A549 (cell line): ENCODE data around the gene LRIF1. TPM values are rescaled to one million over a fixed set of nuclear protein-coding genes. Genes with fewer than 3 reads are reported as not detected.
A peak's percentile ranks its signal among the peaks of the same experiment; 100 is the strongest.

ENCODE experiments used
- ATAC-seq, 2 experiments: fragments of 200-7000 bp in 1 of 2; fragments of >200 bp in 1 of 2; cut with Nextera tagmentation in 1 of 2; cut with Tn5 transposase in 1 of 2; 3 replicates each; pipeline versions ENCODE4 v1.8.0 to v1.9.1; 2018 to 2020; ENCODE audit warnings: mild to moderate bottlenecking in 1 of 2, moderate library complexity in 1 of 2
- CTCF ChIA-PET: fragments of 300-600 bp; sonication (Branson Sonifier 250); formaldehyde crosslinking; extraction: SDS; loops from one replicate; lab custom pipeline; 2021; ENCODE audit warnings: antibody characterized with exemption, inconsistent platforms; lab: Yijun Ruan, JAX
- POLR2A ChIA-PET: fragments of 350-600 bp; formaldehyde crosslinking; extraction: SDS; loops from one replicate; lab custom pipeline; 2021; ENCODE audit warnings: antibody characterized with exemption, inconsistent platforms; lab: Yijun Ruan, JAX
- DNase-seq, 2 experiments: peaks; one replicate each; pipeline versions ENCODE4 v3.0.0 to v3.0.0-alpha.2; 2011 to 2016; ENCODE audit warnings: low read depth in 1 of 2, low spot score in 1 of 2
- FAIRE-seq: peaks from 2 replicates; lab custom pipeline; 2011; peaks lifted over from hg19 to GRCh38; lab: Jason Lieb, UNC
- H3K27ac ChIP-seq, 2 experiments: fragments of >200 bp; sonication (Bioruptor Twin); formaldehyde crosslinking; 3 replicates each; pipeline ENCODE4 v1.5.1; 2016 to 2017
- H3K4me1 ChIP-seq: fragments of >200 bp; sonication (Bioruptor Twin); formaldehyde crosslinking; 3 replicates; pipeline ENCODE4 v1.6.1; 2016
- H3K4me2 ChIP-seq: fragments of >200 bp; sonication (Bioruptor Twin); formaldehyde crosslinking; 3 replicates; pipeline ENCODE4 v1.6.1; 2016
- H3K4me3 ChIP-seq: fragments of >200 bp; sonication (Bioruptor Twin); formaldehyde crosslinking; 3 replicates; pipeline ENCODE4 v1.5.1; 2016
- H3K9me3 ChIP-seq: fragments of >200 bp; sonication (Bioruptor Twin); formaldehyde crosslinking; 3 replicates; pipeline ENCODE4 v1.6.1; 2016
- ATOH8 ChIP-seq: fragments of 250-450 bp; sonication (Bioruptor Pico); IDR thresholded peaks from 2 replicates; pipeline ENCODE4 v1.5.0; 2020; ENCODE audit warnings: low read depth, mild to moderate bottlenecking, moderate library complexity
- BCL3 ChIP-seq: fragments of >200 bp; sonication (Bioruptor Twin); formaldehyde crosslinking; IDR thresholded peaks from 3 replicates; pipeline ENCODE4 v1.6.1; 2016
- CEBPB ChIP-seq, 2 experiments: fragments of >200 bp in 1 of 2; sonication (Bioruptor Twin) in 1 of 2; formaldehyde crosslinking in 1 of 2; IDR thresholded peaks; 2 replicates each; pipeline ENCODE4 v1.6.1; 2012 to 2016
- CHD2 ChIP-seq: fragments of 150-350 bp; IDR thresholded peaks from 2 replicates; pipeline ENCODE4 v1.6.1; 2014; ENCODE audit warnings: low read length; ENCODE audit not compliant: partially characterized antibody
- E2F6 ChIP-seq: IDR thresholded peaks from 2 replicates; pipeline ENCODE4 v1.6.1; 2012; ENCODE audit warnings: low read depth, borderline replicate concordance
- ELK1 ChIP-seq: fragments of 150-350 bp; IDR thresholded peaks from 2 replicates; pipeline ENCODE4 v1.6.1; 2014; ENCODE audit warnings: low read depth, mild to moderate bottlenecking, low read length
- FOSB ChIP-seq: fragments of 250-450 bp; sonication (Bioruptor Pico); IDR thresholded peaks from 2 replicates; pipeline ENCODE4 v1.5.0; 2020; ENCODE audit warnings: mild to moderate bottlenecking, moderate library complexity
- FOSL2 ChIP-seq, 2 experiments: fragments of 450-650 bp in 1 of 2; fragments of >200 bp in 1 of 2; sonication (Bioruptor Twin) in 1 of 2; formaldehyde crosslinking; IDR thresholded peaks; 2 replicates each; pipeline versions ENCODE4 v1.5.0 to v1.6.1; 2016 to 2020; ENCODE audit warnings: mild to moderate bottlenecking in 1 of 2, moderate library complexity in 1 of 2
- HMGXB4 ChIP-seq: fragments of 250-450 bp; sonication (Bioruptor Pico); IDR thresholded peaks from 2 replicates; pipeline ENCODE4 v1.5.0; 2021; ENCODE audit warnings: mild to moderate bottlenecking, moderate library complexity, borderline replicate concordance
- HOXB5 ChIP-seq: fragments of 250-450 bp; sonication (Bioruptor Pico); IDR thresholded peaks from 2 replicates; pipeline ENCODE4 v1.5.0; 2020; ENCODE audit warnings: mild to moderate bottlenecking, moderate library complexity
- JUN ChIP-seq, 2 experiments: fragments of >200 bp; sonication (Bioruptor Twin); formaldehyde crosslinking; IDR thresholded peaks; 2 replicates in 1 of 2; 3 replicates in 1 of 2; pipeline ENCODE4 v1.6.1; 2016 to 2017
- KDM1A ChIP-seq: fragments of 200-600 bp; sonication (generic); IDR thresholded peaks from 2 replicates; pipeline ENCODE4 v1.6.1; 2016; ENCODE audit warnings: low read depth, mild to moderate bottlenecking
- MYC ChIP-seq: IDR thresholded peaks from 2 replicates; pipeline ENCODE4 v1.6.1; 2012; ENCODE audit warnings: mild to moderate bottlenecking, inconsistent platforms, low read length, improper control_type of control experiment, borderline replicate concordance
- NPAS2 ChIP-seq: fragments of 250-450 bp; sonication (Bioruptor Pico); IDR thresholded peaks from 2 replicates; pipeline ENCODE4 v1.8.0; 2022; ENCODE audit warnings: mild to moderate bottlenecking, moderate library complexity, borderline replicate concordance
- PHF8 ChIP-seq: fragments of 200-600 bp; sonication (generic); IDR thresholded peaks from 2 replicates; pipeline ENCODE4 v1.6.1; 2016; ENCODE audit warnings: low read depth, mild to moderate bottlenecking, antibody characterized with exemption, moderate library complexity, borderline replicate concordance
- POLR2A ChIP-seq: IDR thresholded peaks from 2 replicates; pipeline ENCODE4 v1.6.1; 2012; ENCODE audit warnings: mild to moderate bottlenecking, low read length
- POLR2AphosphoS2 ChIP-seq: conservative IDR thresholded peaks from 2 replicates; pipeline ENCODE4 v1.6.1; 2012; ENCODE audit warnings: low read length, improper control_type of control experiment, inconsistent platforms
- RAD21 ChIP-seq, 2 experiments: fragments of >200 bp in 1 of 2; sonication (Bioruptor Twin) in 1 of 2; formaldehyde crosslinking in 1 of 2; IDR thresholded peaks in 1 of 2; conservative IDR thresholded peaks in 1 of 2; 2 replicates in 1 of 2; 3 replicates in 1 of 2; pipeline ENCODE4 v1.6.1; 2012 to 2018; ENCODE audit warnings: inconsistent platforms in 1 of 2
- REST ChIP-seq: fragments of 200-600 bp; sonication (generic); IDR thresholded peaks from 2 replicates; pipeline ENCODE4 v1.6.1; 2016; ENCODE audit warnings: antibody characterized with exemption, mild to moderate bottlenecking, moderate library complexity
- RFX5 ChIP-seq: fragments of 450-650 bp; IDR thresholded peaks from 2 replicates; pipeline ENCODE4 v1.7.1; 2014; ENCODE audit warnings: antibody characterized with exemption, mild to moderate bottlenecking, moderate library complexity
- TP53 ChIP-seq: fragments of 250-450 bp; sonication (Bioruptor Pico); IDR thresholded peaks from 2 replicates; pipeline ENCODE4 v1.5.0; 2021; ENCODE audit warnings: mild to moderate bottlenecking, moderate library complexity
- ZC3H11A ChIP-seq: fragments of 450-650 bp; IDR thresholded peaks from 2 replicates; pipeline ENCODE4 v1.6.1; 2014; ENCODE audit warnings: antibody characterized with exemption, mild to moderate bottlenecking
- ZFP36 ChIP-seq: fragments of 450-650 bp; IDR thresholded peaks from 2 replicates; pipeline ENCODE4 v1.6.1; 2014; ENCODE audit warnings: borderline replicate concordance; ENCODE audit not compliant: partially characterized antibody
- ZNF302 ChIP-seq: fragments of 250-450 bp; sonication (Bioruptor Pico); IDR thresholded peaks from 2 replicates; pipeline ENCODE4 v1.9.0; 2021; ENCODE audit warnings: inconsistent platforms, mild to moderate bottlenecking, moderate library complexity
- WGBS: methylation state at CpG from one replicate; pipeline ENCODE4 v1.1.6; 2017; ENCODE audit errors: missing lambda C conversion rate; 5-methylcytosine and 5-hydroxymethylcytosine counted together
- polyA minus RNA-seq: library from RNA; depleted of rRNA, polyadenylated mRNA; stranded (reverse); fragments of >200 nt; gene quantifications from 2 replicates; pipeline ENCODE4 v1.2.3, GENCODE V29; 2011; rRNA and poly(A)+ RNA removed
- polyA plus RNA-seq, 4 experiments: library from polyadenylated mRNA; depleted of rRNA in 3 of 4; stranded (reverse); fragments of >200 nt; fragmentation: RNase III in 1 of 4; extraction: RNeasy Plus Mini Kit Qiagen cat#74134 plus additional on column Dnase treatment in 1 of 4; gene quantifications; 2 replicates in 3 of 4; 3 replicates in 1 of 4; pipeline ENCODE4 v1.2.3, GENCODE V29; 2011 to 2017

LRIF1 gene
- polyA plus RNA-seq (2011; rRNA removed) (29.1 and 40.8 TPM in 2 replicates), polyA plus RNA-seq (2017; fragmentation: RNase III; extraction: RNeasy Plus Mini Kit Qiagen cat#74134 plus additional on column Dnase treatment) (15.5 to 16.3 TPM (median 16.3 TPM) in 3 replicates), polyA minus RNA-seq (7.9 and 10.0 TPM in 2 replicates)
- polyA plus RNA-seq (2012; cell fraction: cytosol; rRNA removed): 5.5 and 5.9 TPM in 2 replicates
- polyA plus RNA-seq (2012; cell fraction: nucleus; rRNA removed): 2.1 TPM in 2 replicates

GRCh38 chr1:110963691-110964454 is at the start of gene LRIF1:
TSS of gene LRIF1 (minus strand) at chr1:110963922. CDS start at chr1:110963688, 234 bp downstream.
- under 1% methylated on average over 35 of the region's 54 CpGs for WGBS
- CTCF ChIA-PET: no interaction called here
- FAIRE-seq (no peak), ATAC-seq (peak; percentile 98 to 99), DNase-seq (peak; percentile 77 to 99)
- peak within 1 kb of the TSS; percentile 73 for H3K4me3 ChIP-seq
- 0 out of 2 replicates have a peak, but pooled peaks have one; percentile 17 for TF ChIP-seq MYC
- peak; percentile 93 for TF ChIP-seq POLR2A
- TF ChIP-seq ZFP36: no peak
- peak; percentile 88 for TF ChIP-seq PHF8
- peak; percentile 73 to 75 for TF ChIP-seq JUN (IDR thresholded peaks at IDR 0.05)
- TF ChIP-seq RFX5: 0 out of 2 replicates have a peak, but pooled peaks have one; percentile 11
- no peak for TF ChIP-seq FOSL2 (IDR thresholded peaks at IDR 0.05)
- peak; percentile 28 for TF ChIP-seq FOSL2 (CRISPR knock-in tag; IDR thresholded peaks at IDR 0.05)
- TF ChIP-seq BCL3: peak; percentile 61; the same call in 1 of the 3 replicates
- no peak for TF ChIP-seq KDM1A
- TF ChIP-seq CHD2: no peak
- TF ChIP-seq FOSB (CRISPR knock-in tag): no peak
- TF ChIP-seq TP53 (CRISPR knock-in tag): no peak
- TF ChIP-seq E2F6: 0 out of 2 replicates have a peak, but pooled peaks have one; percentile 19
- TF ChIP-seq CEBPB (IDR thresholded peaks at IDR 0.05): peak; percentile 66 to 85; a peak in 3 of 4 replicates
- no peak for TF ChIP-seq ZC3H11A
- peak within 1 kb of the TSS; percentile 76 for H3K4me2 ChIP-seq
- H3K9me3 ChIP-seq: peaks cover 21% of the 10 kb centered on the region
- no peaks in the 10 kb centered on the region for H3K4me1 ChIP-seq
- peak within 1 kb of the TSS; percentile 89 to 98 for H3K27ac ChIP-seq
- POLR2A ChIA-PET: interaction anchor here (0.6 to 1.4 kb wide), 8 partner anchors 11 to 625 kb away, joined by 3 to 11 read pairs (median 4); partner anchors contain the start of genes CEPT1, DRAM2 and RBM15

- no peak for DNase-seq
- H3K4me2 ChIP-seq: no peak overlapping the region
- no CpG with 5 or more reads among the region's 2 CpGs for WGBS
- no peak overlapping the region for H3K4me3 ChIP-seq
- no peak for ATAC-seq
- H3K27ac ChIP-seq: no peak overlapping the region
- FAIRE-seq: no peak
- H3K9me3 ChIP-seq: no peaks in the 10 kb centered on the region
- ChIA-PET POLR2A (no interaction called here), CTCF (no interaction called here)
- no peaks in the 10 kb centered on the region for H3K4me1 ChIP-seq
- TF ChIP-seq POLR2AphosphoS2: no peak
- TF ChIP-seq CHD2: no peak
- no peak for TF ChIP-seq ATOH8 (CRISPR knock-in tag)
- no peak for TF ChIP-seq HOXB5
- no peak for TF ChIP-seq KDM1A
- TF ChIP-seq REST: no peak
- TF ChIP-seq HMGXB4 (CRISPR knock-in tag): no peak
- TF ChIP-seq RAD21 (conservative IDR thresholded peaks at IDR 0.05 in 1 of 2, IDR thresholded peaks at IDR 0.05 in 1 of 2): no peak
- TF ChIP-seq NPAS2 (CRISPR knock-in tag): no peak
- TF ChIP-seq ZNF302: no peak
- TF ChIP-seq ELK1: no peak
These were observed 44.3 kb upstream of the LRIF1 start for GRCh38 chr1:111008031-111008430.
